GM19099 (cell line): ENCODE measurements around the gene RTN1.

Experiments used
- POLR2A ChIP-seq: IDR thresholded peaks from 3 replicates; pipeline ENCODE4 v1.6.1; 2011; ENCODE audit warnings: low read depth; ENCODE audit not compliant: insufficient read length; ENCODE audit errors: extremely low read depth

Gene RTN1

DNA sequence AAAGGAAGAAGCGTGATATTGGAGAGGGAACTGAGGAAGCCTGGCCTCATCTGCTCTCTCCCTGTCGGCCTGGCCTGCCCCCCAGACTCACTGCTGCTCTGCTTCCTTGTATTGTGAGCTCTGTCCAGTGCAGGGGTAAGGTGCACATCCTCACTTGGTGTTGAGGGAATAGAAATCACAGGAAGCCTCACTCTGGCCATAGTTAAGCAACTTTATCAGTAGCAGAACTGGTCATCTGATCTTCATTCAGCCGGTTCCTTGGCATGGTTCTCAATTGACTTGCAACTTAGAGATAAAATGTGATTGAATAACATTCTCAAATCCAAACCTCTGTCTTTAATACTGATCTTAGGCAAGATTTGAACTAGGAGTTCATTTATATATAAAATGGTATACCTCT lies 282.5 kb downstream of the RTN1 start:
- TF ChIP-seq POLR2A: no peak

DNA sequence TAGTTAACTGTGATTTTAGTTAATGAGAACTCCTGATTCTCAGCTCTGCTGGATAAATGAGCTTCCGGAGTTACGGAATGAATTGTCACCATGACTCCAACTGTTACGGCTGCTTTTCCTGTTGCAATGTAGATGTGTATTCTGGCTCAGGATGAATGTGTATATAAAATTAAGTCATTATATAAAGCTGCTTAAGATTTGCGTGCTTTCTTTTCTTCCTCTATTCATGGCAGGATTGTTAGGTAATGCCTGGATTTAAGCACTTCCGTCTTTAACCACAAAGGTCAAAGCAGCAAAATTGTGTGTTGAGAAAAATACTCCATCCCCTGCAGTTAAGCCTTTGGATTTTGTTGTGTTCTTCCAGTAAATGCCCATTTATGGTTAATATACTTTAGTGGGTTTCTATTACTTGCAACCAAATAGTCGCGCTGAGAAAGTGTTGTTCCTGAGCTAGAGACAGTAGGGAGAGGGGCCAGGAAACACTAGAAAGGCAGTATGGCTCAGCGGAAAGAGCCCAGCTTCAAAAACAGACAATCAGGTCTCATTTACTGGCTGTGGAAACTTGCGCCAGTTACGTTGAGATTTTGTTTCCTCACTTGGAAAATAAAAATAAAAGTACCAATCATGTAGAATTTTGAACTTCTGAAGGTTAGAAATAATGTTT lies 284.6 kb downstream of the RTN1 start:
- TF ChIP-seq POLR2A: no peak

DNA sequence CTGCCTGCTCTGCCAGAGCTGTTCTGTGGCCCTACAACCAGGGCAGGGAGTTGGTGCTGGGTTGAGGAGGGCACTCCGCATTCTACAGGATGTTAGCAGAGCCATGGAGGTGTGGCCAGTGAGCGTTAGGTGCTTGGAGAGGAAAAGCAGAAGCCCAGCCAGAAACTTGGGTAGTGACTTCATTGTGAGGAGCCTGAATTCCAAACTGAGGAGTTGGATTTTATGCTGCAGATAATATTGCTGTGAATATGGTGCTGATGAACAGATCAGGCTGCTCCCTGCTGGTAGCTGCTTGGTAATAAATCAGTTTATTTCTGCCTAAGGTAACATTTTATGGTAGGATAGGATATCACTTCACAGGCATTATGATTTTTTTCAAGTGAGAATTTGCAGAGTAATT lies 286.8 kb downstream of the RTN1 start:
- no peak for TF ChIP-seq POLR2A

DNA sequence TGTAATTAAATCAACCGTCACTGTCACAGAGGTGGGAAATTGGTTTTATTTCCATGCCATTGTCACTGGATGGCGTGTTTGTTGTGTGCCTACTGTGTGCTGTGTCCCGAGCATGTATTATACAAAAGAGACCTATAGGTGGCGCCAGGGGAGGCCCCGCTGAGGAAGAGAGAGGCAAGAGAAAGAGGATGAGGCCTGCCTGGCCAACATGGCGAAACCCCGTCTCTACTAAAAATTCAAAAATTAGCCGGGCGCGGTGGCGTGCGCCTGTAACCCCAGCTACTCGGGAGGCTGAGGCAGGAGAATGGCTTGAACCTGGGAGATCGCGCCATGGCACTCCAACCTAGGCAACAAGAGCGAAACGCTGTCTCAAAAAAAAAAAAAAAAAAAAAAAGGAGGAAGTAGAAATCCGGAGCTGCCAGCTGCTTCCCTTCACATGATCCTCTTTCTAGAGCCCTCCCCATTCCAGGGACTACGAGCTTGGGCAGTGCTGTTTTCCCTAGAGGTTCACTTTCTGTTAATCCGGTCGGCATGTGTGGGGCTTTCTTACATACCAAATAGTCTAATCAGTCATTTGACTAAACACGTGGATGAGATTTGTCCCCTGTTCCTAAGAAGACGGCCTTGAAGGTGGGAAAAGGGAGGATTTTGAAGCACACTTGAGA lies 287.6 kb downstream of the RTN1 start:
- no peak for TF ChIP-seq POLR2A

DNA sequence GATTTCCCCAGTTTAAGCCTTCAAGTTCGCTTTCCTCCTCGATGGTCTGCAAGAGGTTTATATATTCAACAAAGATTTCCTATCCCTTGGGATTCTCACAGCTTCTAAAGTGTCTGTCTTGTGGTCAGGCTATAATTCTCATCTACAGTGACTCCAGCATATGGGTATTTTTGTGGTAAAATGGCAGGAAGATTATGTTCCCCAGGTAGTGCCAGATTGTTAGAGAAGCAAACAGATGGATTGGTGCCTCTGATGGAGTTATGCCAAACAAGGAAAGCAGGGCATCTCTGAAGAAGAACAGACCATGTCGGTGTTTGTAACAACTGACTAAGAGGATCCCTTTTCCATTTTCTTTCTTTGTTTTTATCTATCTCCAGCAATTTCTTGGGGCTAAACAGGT lies 288.4 kb downstream of the RTN1 start:
- TF ChIP-seq POLR2A: no peak

DNA sequence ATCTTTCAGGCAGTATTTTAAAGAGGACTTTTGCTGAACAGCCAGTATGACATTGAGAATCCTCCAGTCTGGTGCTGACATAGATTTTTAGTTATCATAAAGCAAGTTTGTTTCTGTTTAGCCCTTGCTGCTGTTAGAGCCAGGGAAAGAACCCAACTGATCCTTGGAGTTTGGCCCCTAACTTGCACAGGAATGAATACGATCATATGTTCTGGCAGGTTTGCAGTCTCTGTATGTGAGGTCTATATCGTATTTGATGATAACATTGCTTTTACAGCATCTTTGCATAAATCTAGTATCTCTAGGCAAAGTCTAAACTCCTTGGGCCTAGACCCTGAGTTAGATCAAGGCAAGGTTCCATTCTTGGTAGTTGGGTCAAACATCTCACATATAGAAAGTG lies 289.7 kb downstream of the RTN1 start:
- TF ChIP-seq POLR2A: no peak

DNA sequence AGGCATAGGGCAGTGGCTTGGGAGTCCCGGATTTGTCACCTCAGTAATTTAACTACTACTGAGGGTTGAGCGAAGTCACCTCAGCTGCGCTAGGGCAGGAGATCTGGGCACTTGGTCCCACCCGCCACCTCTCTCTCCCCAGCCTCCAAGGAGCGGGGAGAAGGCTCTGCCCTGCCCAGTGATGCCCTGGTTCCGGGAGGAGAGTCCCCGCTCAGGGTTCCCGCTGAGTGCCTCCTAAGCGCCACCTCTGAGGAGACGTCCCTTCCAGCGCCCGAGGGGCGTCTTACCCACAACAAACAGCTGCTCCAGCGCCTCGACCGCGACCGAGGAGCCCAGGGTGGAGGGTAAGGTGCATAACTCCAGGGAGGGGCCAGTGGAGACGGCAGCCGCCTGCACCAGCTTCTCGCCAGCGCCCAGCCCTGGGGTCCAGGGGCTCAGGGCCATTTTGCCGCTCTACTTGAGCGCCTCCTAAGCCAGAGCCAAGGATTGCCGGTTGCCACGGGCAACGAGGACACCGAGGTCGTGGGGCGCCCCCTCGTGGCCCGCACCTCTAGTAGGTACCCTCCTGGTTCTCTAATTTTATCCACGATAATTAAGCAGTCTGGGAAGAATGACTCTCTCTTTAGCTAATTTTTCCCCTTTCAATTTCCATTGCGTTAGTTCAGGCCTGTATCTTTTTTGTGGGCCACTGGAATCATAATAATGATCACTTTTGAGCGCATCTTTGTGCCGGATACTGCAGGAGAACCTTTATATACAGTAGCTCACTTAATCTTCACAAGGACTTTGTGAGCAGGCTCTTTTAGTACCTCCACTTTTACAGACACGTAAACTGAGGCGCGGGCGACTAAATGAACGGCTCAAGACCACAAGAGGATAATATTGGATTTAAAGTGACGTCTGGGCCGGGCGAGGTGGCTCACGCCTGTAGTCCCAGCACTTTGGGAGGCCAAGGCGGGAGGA lies 294.0 kb downstream of the RTN1 start, which contains the start of gene CCDC175:
CCDC175 (minus strand) TSS at position 481 of the 963 bp plus-strand sequence; CDS start at position 444, 37 bp downstream.
- TF ChIP-seq POLR2A: no peak

DNA sequence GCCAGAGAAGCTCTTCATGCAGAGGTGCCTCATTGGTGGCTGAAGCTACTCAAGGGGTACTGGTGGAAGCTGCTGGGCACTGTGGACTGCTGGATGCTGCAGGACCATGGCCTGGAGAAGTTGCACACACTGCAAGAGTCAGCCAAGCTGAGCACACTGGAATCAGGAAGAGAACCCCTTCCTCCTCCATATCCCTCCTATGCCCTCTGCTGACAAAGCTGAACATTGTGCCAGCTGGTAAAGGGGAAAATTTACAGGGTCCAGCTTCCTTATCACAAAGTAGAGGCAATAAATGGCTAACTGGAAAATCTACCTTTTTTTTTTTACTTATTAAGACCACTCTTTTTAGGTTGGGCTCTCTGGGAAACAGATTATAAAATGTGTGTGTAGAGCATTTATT lies 300.5 kb downstream of the RTN1 start:
- no peak for TF ChIP-seq POLR2A

DNA sequence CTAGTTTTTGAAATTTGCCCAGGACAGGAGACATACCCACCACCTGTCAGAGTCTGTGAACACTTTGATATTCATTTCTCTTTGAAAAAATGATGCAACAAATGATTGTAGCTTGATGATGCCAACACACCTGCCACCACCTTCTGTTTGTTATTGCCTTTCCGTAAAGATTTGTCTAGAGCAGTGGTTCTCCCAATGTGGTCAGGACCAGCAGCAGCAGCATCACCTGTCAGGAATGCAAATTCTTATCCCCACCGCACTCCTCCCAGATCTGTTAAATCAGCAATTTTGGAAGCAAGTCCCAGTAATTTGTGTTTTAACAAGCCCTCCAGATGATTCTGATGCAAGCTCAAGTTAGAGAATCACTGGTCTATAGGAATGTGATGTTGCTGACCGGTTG lies 303.9 kb downstream of the RTN1 start:
- no peak for TF ChIP-seq POLR2A

DNA sequence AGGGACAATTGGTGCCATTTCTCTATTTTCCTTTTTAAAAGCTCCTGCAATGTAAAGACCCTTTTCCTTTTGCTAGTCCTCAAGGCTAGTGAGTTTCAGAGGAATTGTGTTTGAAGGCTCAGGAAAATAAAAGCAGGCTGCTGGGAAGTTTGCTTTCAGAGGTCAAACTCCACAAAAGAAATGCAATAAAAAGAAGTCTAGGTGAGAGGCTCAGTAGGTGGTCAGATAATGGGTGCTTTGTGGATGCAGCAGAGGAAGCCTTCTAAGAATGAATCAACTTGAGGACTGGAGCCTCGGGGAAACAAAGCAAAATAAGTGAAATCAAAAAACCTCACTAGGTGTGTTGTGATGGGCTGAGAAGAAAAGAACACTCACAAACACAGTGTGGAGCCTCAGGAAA lies 304.3 kb downstream of the RTN1 start:
- no peak for TF ChIP-seq POLR2A

DNA sequence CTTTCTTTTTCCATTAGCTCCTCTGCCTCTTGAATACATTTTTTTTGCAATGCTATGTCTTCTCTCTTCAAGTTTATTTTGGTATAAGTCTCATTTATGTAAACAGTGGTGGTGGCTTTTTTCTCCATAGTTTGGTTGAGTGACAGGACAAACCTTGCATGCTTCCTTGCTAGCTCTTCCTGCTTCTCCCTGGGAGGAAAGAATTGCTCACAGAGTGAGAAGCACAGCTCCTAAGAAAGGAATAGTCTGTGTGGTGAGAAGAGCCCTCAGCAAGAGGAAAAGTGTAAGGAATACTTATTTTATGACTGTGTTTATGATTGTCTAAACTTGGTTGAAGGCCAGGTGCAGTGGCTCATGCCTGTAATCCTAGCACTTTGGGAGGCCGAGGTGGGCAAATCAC lies 305.5 kb downstream of the RTN1 start:
- TF ChIP-seq POLR2A: no peak

DNA sequence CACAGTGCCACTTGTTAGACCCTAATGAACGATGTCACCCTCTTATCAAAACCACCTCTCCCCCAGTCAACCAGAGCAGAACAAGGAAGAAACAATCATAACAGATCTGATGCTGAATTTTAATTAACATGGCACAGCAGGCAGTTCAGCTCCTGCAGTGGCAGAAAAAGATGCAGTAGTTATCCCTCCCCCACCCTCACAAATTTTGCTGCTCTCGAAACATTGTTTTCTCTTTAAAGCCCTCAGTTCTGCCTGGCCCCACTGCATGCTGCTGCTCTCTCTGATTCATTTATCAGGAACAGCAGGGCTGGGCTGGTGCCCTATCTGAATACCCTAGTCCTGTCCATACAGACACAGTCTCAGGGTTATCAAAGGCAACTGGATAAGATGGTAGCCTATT lies 306.2 kb downstream of the RTN1 start:
- TF ChIP-seq POLR2A: no peak

DNA sequence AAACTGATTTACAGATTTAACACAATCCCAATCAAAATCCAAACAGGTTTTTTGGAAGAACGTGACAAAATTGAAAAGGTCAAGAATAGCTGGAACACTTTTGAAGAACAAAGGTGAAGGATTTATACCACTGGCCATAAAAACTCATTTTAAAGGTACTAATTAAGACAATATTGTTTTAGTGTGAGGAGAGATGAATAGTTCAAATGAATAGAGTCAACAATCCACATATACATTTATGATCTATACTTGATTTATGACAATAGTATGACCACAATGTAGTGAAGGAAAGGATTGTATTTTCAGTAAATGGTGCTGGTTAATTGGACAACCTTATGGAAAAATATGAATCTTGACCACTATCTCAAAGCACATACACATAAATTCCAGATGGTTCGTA lies 323.3 kb downstream of the RTN1 start:
- no peak for TF ChIP-seq POLR2A
